Ramos (cell line): ENCODE data around the gene RCL1.
"Not testable (repeated sequence)": the region's sequence is repeated elsewhere in the genome, so short reads cannot be mapped to it uniquely, and the experiment has no call there.

Experiments
- in situ Hi-C: fragments of 300-500 bp; cut with MboI; formaldehyde crosslinking; loops from one replicate; pipeline ENCODE4 v1.14.3; 2022; ENCODE audit warnings: low sequenced_read_pairs; ENCODE audit not compliant: unreplicated experiment

Gene RCL1

GRCh38 chr9:4864698-4865097 is 72.0 kb downstream of the RCL1 start:
- in situ Hi-C loops = no loop called here

GRCh38 chr9:4865681-4866080 is 72.9 kb downstream of the RCL1 start:
- in situ Hi-C loops = no loop called here

- in situ Hi-C loops = no loop called here
Observed at GRCh38 chr9:4866239-4866969, 73.7 kb downstream of the RCL1 start.

GRCh38 chr9:4873066-4873465 is 80.3 kb downstream of the RCL1 start:
- in situ Hi-C loops = no loop called here

- in situ Hi-C loops = no loop called here
Observed at GRCh38 chr9:4875559-4875958, 82.8 kb downstream of the RCL1 start.

- in situ Hi-C loops = no loop called here
Observed at GRCh38 chr9:4879115-4879558, 86.4 kb downstream of the RCL1 start.

GRCh38 chr9:4883326-4883873 is 90.7 kb downstream of the RCL1 start:
- in situ Hi-C loops = no loop called here

- in situ Hi-C loops = no loop called here
Observed at GRCh38 chr9:4886698-4887097, 94.0 kb downstream of the RCL1 start.

- in situ Hi-C loops = no loop called here
Observed at GRCh38 chr9:4887556-4887955, 94.8 kb downstream of the RCL1 start.

- in situ Hi-C loops = no loop called here
Observed at GRCh38 chr9:4890242-4890641, 97.5 kb downstream of the RCL1 start.

- in situ Hi-C loops = no loop called here
Observed at GRCh38 chr9:4890929-4891328, 98.2 kb downstream of the RCL1 start.

GRCh38 chr9:4891674-4892073 is 98.9 kb downstream of the RCL1 start:
- in situ Hi-C loops = no loop called here

GRCh38 chr9:4892501-4893194 is 99.9 kb downstream of the RCL1 start:
- in situ Hi-C loops = no loop called here

GRCh38 chr9:4894076-4894475 is 101.3 kb downstream of the RCL1 start:
- in situ Hi-C loops = no loop called here

- in situ Hi-C loops = not testable (repeated sequence)
Observed at GRCh38 chr9:4899853-4900252, 107.1 kb downstream of the RCL1 start.

GRCh38 chr9:4901401-4902134 is 108.8 kb downstream of the RCL1 start:
- in situ Hi-C loops = not testable (repeated sequence)

GRCh38 chr9:4902135-4902475 is 109.4 kb downstream of the RCL1 start:
- in situ Hi-C loops = no loop called here

GRCh38 chr9:4904322-4905134 is 111.8 kb downstream of the RCL1 start:
- in situ Hi-C loops = no loop called here

- in situ Hi-C loops = no loop called here
Observed at GRCh38 chr9:4905135-4905490, 112.4 kb downstream of the RCL1 start.
